C4-2B (cell line): Measurements from ENCODE around the gene SH2D7.
A peak's percentile ranks its signal among the peaks of the same experiment; 100 is the strongest.

Experiments used
- H3K27ac ChIP-seq: fragments of 450-650 bp; 2 replicates; pipeline ENCODE4 v1.5.1; 2017
- CTCF ChIP-seq: fragments of 450-650 bp; conservative IDR thresholded peaks from 2 replicates; pipeline ENCODE4 v1.5.1; 2017; ENCODE audit warnings: mild to moderate bottlenecking
- ZFX ChIP-seq: fragments of 450-650 bp; IDR thresholded peaks from 2 replicates; pipeline ENCODE4 v1.6.1; 2017

The SH2D7 gene

GRCh38 chr15:78131295-78132061 lies 39.1 kb downstream of the SH2D7 start, which contains the start of gene CIB2:
TSS of gene CIB2 (minus strand) at chr15:78131445. CDS start at chr15:78131215, 230 bp downstream.
- H3K27ac ChIP-seq, result peak within 1 kb of the TSS; percentile 11; the same call in 1 of the 2 replicates
- TF ChIP-seq ZFX (no peak), CTCF (peak; percentile 91)

GRCh38 chr15:78133801-78134200 lies 41.4 kb downstream of the SH2D7 start:
- no peak overlapping the region for H3K27ac ChIP-seq
- TF ChIP-seq ZFX (no peak), CTCF (no peak)

DNA sequence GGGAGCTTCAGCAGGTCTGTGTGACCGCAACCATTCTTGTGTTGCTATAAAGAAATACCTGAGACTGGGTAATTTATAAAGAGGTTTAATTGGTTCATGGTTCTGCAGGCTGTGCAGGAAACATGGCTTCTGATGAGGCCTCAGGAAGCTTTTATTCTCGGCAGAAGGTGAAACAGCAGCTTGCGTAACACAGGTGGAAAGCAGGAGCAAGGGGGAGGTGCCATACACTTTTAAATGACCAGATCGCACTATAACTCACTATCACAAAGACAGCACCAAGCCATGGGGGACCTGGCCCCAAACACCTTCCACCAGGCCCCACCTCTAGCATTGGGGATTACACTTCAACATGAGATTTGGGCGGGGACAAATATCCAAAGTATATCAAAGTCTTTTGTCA lies 47.2 kb downstream of the SH2D7 start:
- TF ChIP-seq CTCF, result no peak
- no peak for TF ChIP-seq ZFX
- H3K27ac ChIP-seq, result peak overlapping the region; percentile 68; the same call in 1 of the 2 replicates

- no peak for TF ChIP-seq ZFX
- TF ChIP-seq CTCF, result no peak; the same call in 1 of the 2 replicates
- H3K27ac ChIP-seq, result peak overlapping the region; percentile 68; the same call in 1 of the 2 replicates
Observed at GRCh38 chr15:78140292-78140691, 47.9 kb downstream of the SH2D7 start.

DNA sequence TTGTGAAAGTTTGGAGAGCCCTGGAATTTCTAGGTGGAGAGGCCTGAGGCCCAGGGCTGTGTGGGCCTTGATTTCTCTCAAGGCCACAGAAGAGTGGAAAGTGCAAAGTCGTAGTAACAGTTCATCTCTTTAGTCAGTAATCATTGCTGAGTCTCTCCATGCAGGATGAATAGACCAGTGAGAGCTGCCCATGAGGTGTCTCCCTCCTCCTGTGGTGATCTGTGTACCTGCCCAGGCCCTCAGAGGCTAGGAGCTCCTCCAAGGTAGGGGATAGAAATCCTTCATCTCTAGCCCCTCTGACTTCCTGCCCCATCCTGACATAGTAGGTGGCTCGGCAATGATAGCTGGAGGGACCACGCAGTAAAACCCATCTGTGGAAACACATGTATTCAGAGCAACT lies 50.0 kb downstream of the SH2D7 start:
- no peak overlapping the region for H3K27ac ChIP-seq
- TF ChIP-seq ZFX, result no peak
- no peak for TF ChIP-seq CTCF

DNA sequence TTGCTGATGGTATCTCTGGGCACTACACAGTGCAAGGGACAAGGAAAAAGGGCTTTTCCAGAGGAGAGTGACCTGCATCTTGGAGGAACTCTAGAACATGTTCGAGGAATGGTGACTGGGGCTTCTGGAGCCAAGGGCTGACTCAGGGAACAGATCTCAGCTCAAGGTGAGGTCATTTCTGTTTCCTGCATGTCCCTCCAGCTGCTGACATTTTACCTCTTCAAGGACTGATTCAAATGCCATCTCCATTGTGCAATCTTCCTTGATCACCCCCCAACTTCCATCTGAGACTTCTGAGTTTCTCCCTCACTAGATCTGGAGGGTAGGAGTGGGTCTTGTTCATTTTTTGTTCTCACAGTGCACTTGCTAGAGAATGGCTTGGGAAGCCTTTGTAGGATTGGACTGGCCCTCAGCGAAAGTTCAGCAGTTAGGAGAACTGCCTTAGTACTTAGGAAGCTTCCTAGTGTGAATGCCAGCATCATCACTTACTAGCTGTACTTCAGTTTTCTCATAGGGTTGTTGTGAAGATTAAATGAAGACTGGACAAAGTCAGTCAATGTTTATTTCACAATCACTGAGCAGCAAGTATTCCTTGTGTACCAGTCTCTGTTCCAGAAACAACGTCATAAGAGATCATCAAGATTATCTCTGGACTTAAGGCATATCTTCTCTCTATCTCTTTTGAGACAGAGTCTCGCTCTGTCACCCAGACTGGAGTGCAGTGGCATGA lies 54.2 kb downstream of the SH2D7 start:
- H3K27ac ChIP-seq, result no peak overlapping the region
- TF ChIP-seq CTCF, result no peak

GRCh38 chr15:78147566-78147965 lies 55.2 kb downstream of the SH2D7 start:
- TF ChIP-seq CTCF (no peak), ZFX (no peak)
- H3K27ac ChIP-seq, result peak overlapping the region; percentile 87
